GM19043 (cell line): ENCODE results near the gene BICRA.
A peak's percentile ranks its signal among the peaks of the same experiment; 100 is the strongest.
"Not testable (repeated sequence)": the region's sequence is repeated elsewhere in the genome, so short reads cannot be mapped to it uniquely, and the experiment has no call there.

Source experiments
- ATAC-seq: cut with Tn5 transposase; IDR thresholded peaks from one replicate; pipeline ENCODE4 v1.9.1; 2021; ENCODE audit warnings: low read depth; ENCODE audit not compliant: unreplicated experiment

BICRA gene

DNA sequence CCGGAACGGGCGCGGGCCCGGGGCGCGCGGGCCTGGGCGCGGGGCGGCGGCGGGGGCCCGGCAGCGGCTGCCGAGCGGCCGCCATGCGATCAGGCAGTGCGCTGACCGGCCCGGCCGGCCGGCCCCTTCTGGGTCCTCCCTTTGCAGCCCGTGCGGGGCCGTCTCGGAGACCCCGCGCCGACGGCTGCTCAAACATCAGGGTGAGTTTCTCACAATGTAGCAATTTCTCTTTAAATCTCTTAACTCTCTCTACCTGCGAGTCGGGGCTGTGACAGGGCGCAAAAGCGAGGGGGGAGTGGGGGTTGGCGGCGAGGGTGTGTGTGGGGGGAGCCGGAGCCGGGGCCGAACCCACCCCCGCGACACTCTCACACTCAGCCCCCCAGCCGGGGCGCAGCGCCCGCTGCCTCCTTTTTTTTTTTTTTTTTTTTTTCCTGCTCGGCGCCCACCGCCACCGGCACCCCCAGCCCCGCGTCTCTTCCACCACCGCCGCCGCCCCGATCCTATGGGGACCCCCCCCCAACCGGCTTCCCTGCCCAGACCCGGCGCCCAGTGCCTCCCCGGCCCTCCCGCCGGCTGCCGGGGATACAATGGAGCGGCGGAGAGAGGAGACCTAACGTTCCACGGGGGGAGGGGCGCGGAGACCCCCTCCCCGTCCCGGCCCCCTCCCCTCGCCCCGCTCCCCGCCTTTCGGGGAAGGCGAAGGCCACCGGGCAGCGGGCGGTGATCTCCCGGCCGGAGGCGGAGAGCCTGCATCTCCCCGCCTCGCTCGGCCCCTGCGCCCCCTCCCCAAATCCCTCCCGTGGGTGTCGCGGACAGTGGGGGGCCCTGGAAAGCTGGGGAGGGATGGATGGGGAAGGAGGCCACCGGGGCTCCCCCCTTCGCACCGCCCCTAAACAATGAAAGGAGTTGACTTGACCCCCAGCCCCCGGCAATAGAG lies at the start of gene BICRA:
Gene BICRA, plus strand, starts transcription at position 166 of the 937 bp plus-strand sequence. CDS start 64,441 bp downstream, outside the sequence.
- ATAC-seq, result peak; percentile 48

GRCh38 chr19:47560999-47561398 lies 47.9 kb upstream of the BICRA start:
- ATAC-seq, result no peak

GRCh38 chr19:47561440-47562057 lies 47.4 kb upstream of the BICRA start:
- no peak for ATAC-seq

DNA sequence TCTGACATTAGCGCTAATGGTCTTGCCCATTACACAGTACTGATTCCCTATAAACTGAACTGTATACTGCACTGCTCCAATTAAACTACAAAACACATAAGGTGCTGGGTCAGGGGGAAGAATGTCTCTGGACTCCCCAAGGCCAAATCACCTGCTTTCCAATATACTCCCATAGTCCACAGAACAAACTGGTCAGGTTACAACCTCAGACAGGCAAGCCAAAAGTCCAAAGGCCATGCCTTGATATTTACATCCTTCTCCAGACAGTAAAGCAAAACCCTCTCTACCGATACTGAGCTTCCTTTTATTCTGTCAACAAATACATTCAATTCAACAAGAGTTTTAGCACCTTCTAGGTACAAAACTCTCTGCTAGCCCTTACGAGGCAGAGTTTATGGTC lies 44.9 kb upstream of the BICRA start:
- ATAC-seq, result no peak

DNA sequence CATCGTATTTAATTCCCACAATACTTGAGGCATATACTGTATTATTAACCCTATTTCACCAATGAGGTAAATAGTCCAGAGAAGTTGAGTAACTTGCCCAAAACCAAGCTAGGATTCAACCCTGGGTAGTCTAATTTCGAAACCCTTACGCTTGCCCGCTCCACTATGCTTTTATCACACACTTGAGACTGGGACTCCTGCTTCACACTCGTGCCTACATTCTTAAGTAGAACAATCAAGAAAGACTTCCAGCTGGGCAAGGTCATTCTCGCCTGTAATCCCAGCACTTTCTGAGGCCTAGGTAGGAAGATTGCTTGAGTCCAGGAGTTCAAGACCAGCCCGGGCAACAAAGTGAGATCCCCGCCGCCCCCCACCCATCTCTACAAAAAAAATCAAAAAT lies 39.6 kb upstream of the BICRA start:
- ATAC-seq, result no peak

DNA sequence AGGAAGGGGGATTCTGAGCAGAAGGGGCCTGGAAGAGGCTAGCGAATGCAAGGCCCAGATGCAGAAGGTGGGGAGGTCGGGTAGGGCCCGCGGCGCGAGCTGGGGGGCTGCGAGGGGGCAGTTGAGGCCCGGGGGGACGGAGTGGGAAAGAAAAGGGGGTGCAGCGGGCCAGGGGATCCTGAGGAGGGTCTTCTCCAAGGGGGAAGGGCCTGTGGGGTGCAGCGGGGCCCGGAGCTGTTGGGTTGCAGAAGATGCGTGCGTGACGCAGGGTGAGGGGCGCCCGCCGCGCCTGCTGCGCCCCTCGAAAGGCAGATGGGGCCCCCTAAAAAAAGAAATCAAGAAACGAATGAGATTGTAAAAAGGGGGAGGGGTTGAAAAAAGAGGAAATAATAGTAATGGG lies 36.3 kb upstream of the BICRA start:
- ATAC-seq, result no peak

- no peak for ATAC-seq
These were observed 35.6 kb upstream of the BICRA start, which contains the start of gene ZNF541 for GRCh38 chr19:47573071-47574026. ZNF541 (minus strand) TSS chr19:47573148; CDS start chr19:47555856, 17,292 bp downstream.

- no peak for ATAC-seq
These were observed 28.5 kb upstream of the BICRA start for GRCh38 chr19:47580397-47580796.

GRCh38 chr19:47581605-47582319 lies 27.2 kb upstream of the BICRA start:
- no peak for ATAC-seq

DNA sequence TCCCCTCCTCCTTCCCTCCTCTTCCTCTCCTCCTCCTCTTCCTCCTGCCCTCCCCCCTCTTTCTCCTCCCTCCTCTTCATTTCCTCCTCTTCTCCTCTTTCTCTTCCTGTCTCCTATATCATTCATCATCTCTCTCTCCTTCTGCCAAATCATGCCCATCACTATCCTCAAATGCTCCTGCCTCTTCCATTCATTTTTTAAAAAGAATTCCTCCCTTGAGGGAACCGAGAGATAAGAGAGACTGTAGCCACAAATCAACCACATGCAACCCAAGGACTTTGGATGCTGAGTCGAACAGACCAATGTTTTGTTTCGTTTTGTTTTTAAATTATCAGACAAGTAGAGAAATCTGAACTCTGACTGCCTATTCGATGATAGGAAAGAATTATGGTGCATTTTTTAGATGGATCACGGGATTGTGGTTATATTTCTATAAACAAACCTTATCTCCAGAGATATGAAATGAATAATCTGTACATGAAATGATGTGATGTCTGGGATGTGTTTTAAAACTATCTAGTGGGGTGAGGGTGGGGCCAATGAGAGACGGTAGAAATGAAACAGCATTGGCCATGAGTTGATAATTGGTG lies 26.5 kb upstream of the BICRA start:
- ATAC-seq, result no peak

DNA sequence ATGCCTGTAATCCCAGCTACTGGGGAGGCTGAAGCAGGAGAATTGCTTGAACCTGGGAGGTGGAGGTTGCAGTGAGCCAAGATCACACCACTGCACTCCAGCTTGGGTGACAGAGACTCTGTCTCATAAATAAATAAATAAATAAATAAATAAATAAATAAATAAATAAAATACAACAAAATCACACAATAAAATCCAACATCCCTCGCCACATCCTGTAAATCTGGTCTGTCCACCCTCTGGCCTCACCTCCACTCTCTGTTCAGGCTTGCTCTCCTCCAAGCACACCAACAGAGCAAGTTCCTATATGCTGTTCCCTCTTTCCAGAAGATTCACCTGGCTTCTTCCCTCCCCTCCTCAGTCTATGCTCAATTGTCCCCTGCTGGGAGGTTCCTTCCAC lies 25.8 kb upstream of the BICRA start:
- not testable (repeated sequence) for ATAC-seq

DNA sequence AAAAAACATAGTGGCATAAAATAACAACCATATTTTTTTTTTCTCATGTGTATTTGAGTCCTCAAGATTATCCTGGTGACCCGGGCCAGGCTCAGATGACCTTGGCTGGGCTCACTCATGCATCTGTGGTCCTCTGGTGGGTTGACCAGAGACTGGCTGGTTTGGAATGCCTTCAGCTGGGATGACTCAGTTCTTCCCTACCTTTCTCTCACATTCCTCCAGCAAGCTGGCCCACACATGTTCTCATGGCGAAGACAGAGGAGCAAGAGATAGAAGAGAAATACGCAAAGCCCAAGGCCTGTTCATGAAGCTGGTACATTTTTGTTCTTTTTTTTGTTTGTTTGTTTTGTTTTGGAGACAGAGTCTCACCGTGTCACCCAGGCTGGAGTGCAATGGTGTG lies 21.6 kb upstream of the BICRA start:
- ATAC-seq, result no peak

DNA sequence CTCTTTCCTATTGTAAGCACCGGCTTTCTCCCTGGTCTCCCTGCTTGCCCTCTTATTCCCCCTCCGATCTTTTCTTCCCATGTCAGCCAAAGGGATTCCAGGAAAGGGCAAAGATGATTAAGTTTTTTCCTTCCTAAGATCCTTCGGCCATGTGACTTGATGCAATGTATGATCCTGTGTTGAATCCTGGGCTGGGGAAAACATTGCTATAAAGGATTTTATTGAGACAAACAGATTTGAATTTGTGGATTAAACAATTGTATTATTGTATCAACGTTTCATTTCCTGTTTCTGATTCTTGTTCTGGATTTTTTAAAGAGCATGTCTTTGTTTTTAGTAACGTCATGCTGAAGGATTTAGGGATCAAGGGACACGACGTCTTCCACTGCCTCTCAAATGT lies 19.1 kb upstream of the BICRA start:
- no peak for ATAC-seq

GRCh38 chr19:47593860-47594259 lies 15.1 kb upstream of the BICRA start:
- no peak for ATAC-seq

DNA sequence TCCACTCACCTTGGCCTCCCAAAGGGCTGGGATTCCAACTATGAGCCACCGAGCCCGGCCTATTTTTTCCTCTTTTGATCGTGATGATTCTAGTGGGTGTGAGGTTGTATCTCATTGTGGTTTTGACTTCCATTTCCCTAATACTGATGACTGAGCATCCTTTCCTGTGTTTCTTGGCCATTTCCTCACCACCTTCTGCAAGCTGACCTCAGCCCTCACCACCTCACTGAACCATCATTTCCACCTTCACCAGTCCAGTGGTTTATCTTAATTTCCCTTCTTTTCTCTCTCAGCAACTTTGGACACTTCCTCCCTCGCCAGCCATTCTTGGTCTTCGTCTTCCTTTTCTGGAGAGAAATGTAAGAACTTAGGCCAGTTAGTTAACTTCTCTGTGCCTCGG lies 13.0 kb upstream of the BICRA start:
- ATAC-seq, result no peak

DNA sequence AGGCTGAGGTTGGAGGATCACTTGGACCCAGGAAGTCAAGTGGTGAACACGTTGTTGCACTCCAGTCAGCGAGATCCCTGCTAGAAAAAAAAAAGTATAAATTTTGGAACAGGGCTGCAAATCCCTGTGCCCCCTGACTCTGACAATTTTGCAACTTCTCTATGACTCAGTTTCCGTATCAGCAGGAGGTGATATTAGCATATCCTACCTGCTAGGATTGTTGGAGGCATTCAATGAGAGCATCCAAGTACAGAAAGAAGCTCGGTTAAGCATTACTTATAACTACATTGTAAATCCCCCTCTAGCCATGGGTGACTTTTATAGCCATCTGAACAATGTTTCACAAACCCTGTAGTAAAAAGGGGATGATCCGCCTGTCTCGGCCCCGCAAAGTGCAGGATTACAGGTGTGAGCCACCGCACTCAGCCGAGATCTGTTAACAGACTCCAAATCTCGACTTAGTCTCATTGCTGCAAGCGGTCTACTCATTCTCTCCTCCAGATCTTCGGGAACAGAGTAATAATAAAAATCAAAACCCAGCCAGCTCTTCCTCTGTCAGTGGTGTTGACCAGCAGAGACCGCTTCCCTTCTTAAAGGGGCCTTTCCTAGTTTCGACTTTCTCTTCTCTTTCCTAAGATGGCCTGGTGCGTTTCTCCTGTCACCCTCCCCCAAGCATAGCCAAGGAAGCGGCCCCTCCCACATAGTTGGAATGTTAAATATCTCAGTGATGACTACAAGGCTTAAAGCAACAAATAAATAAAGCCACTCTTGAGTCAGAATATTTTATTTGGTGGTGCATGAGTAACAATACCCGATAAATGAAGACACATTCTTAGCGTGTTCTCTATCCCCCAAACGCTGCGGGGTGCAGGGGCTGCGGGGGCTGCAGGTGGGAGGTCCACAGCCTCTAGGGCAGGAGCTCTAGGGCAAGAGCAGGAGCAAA lies 10.3 kb upstream of the BICRA start:
- no peak for ATAC-seq

DNA sequence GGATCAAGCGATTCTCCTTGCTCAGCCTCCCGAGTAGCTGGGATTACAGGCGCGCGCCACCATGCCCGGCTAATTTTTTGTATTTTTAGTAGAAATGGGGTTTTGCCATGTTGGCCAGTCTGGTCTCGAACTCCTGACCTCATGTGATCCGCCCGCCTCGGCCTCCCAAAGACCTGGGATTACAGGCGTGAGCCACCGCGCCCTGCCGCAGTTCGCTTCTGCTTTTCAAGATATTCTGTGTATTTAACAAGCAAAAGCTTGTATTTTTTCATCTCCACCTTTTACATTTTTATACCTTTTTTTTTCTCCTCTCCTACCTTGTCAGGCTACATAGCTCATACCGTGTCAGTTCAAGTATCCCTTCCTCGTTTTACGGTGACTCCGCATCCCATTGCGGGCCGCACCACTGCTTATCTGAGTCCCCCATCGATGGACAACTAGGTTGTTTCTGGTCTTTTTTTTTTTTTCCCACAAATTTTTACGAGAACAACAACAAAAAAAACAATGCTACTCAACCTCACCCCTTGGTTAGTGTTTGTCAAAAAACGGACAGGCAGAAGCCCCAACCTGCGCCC lies 9.2 kb upstream of the BICRA start:
- ATAC-seq, result not testable (repeated sequence)
